Adrenal gland (tissue), 5 donors: Measurements from ENCODE around the gene GPC5.

Experiments used
- POLR2A ChIP-seq, 2 donors: fragments of 450-650 bp; IDR thresholded peaks; one replicate each; pipeline ENCODE4 v1.6.1; 2017; ENCODE audit warnings: antibody characterized with exemption in 2 of 2, mild to moderate bottlenecking in 2 of 2, moderate library complexity in 1 of 2
- TF ChIP-seq, protein P1 (sequence below), 6 experiments: fragments of 450-650 bp in 4 of 6; fragments of 200-600 bp in 2 of 6; sonication (generic) in 1 of 6; IDR thresholded peaks; 1 replicate in 5 of 6; 2 replicates in 1 of 6; pipeline versions ENCODE4 v1.5.1 to v1.8.0; 2016 to 2021; ENCODE audit warnings: antibody characterized with exemption in 6 of 6, mild to moderate bottlenecking in 2 of 6, moderate library complexity in 1 of 6
- donor health status: DM: no; HTN: no; CAD: no.

- TF ChIP-seq, protein P1, sequence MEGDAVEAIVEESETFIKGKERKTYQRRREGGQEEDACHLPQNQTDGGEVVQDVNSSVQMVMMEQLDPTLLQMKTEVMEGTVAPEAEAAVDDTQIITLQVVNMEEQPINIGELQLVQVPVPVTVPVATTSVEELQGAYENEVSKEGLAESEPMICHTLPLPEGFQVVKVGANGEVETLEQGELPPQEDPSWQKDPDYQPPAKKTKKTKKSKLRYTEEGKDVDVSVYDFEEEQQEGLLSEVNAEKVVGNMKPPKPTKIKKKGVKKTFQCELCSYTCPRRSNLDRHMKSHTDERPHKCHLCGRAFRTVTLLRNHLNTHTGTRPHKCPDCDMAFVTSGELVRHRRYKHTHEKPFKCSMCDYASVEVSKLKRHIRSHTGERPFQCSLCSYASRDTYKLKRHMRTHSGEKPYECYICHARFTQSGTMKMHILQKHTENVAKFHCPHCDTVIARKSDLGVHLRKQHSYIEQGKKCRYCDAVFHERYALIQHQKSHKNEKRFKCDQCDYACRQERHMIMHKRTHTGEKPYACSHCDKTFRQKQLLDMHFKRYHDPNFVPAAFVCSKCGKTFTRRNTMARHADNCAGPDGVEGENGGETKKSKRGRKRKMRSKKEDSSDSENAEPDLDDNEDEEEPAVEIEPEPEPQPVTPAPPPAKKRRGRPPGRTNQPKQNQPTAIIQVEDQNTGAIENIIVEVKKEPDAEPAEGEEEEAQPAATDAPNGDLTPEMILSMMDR (IDR thresholded peaks at IDR 0.05), result no peak
- TF ChIP-seq POLR2A (IDR thresholded peaks at IDR 0.05), result no peak
Observed at GRCh38 chr13:92590503-92590908, 1192.1 kb downstream of the GPC5 start.
